Neuronal stem cell (in vitro differentiated cells): Measurements from ENCODE around the gene KATNB1.
"Not testable (repeated sequence)": the region's sequence is repeated elsewhere in the genome, so short reads cannot be mapped to it uniquely, and the experiment has no call there.

ENCODE experiments used
- DNase-seq: peaks from one replicate; pipeline ENCODE4 v3.0.0-alpha.2; 2013; ENCODE audit warnings: low spot score
- H2AFZ ChIP-seq: one replicate; pipeline ENCODE4 v1.6.1; 2013; ENCODE audit warnings: mild to moderate bottlenecking, low read length, inconsistent platforms
- H2AK5ac ChIP-seq: 2 replicates; pipeline ENCODE4 v1.6.1; 2013; ENCODE audit warnings: low read depth, mild to moderate bottlenecking, inconsistent platforms, low read length, moderate library complexity, mixed read lengths
- H2BK120ac ChIP-seq: 2 replicates; pipeline ENCODE4 v1.6.1; 2013; ENCODE audit warnings: low read depth, mild to moderate bottlenecking, inconsistent platforms, low read length, moderate library complexity, mixed read lengths
- H2BK12ac ChIP-seq: one replicate; pipeline ENCODE4 v1.6.1; 2013; ENCODE audit warnings: low read length, inconsistent platforms
- H2BK15ac ChIP-seq: 2 replicates; pipeline ENCODE4 v1.6.1; 2013; ENCODE audit warnings: mild to moderate bottlenecking, low read length, inconsistent platforms, mixed read lengths
- H2BK5ac ChIP-seq: one replicate; pipeline ENCODE4 v1.6.1; 2013; ENCODE audit warnings: inconsistent platforms, mild to moderate bottlenecking, low read length, moderate library complexity
- H3K14ac ChIP-seq: one replicate; pipeline ENCODE4 v1.6.1; 2013; ENCODE audit warnings: low read length, inconsistent platforms
- H3K18ac ChIP-seq: 2 replicates; pipeline ENCODE4 v1.6.1; 2013; ENCODE audit warnings: low read length, inconsistent platforms
- H3K23ac ChIP-seq: 2 replicates; pipeline ENCODE4 v1.6.1; 2013; ENCODE audit warnings: low read depth, mild to moderate bottlenecking, mixed read lengths, low read length, inconsistent platforms; ENCODE audit not compliant: poor library complexity
- H3K27ac ChIP-seq: replicated peaks from 3 replicates; pipeline ENCODE4 v1.5.1; 2013; ENCODE audit warnings: low read length, inconsistent platforms
- H3K27me3 ChIP-seq, 3 experiments: 2 replicates each; pipeline ENCODE4 v1.6.1; 2013; ENCODE audit warnings: low read length in 3 of 3, mild to moderate bottlenecking in 2 of 3, inconsistent platforms in 1 of 3, low read depth in 1 of 3, mixed read lengths in 1 of 3, moderate library complexity in 1 of 3; ENCODE audit not compliant: control insufficient read depth in 3 of 3, insufficient read depth in 3 of 3
- H3K36me3 ChIP-seq, 2 donors: replicated peaks in 1 of 2; 2 replicates each; pipeline ENCODE4 v1.6.1; 2013; ENCODE audit warnings: low read length in 2 of 2; ENCODE audit not compliant: control insufficient read depth in 2 of 2, insufficient read depth in 2 of 2
- H3K4ac ChIP-seq: 2 replicates; pipeline ENCODE4 v1.6.1; 2013; ENCODE audit warnings: inconsistent platforms, mild to moderate bottlenecking, low read length, moderate library complexity
- H3K4me1 ChIP-seq, 2 donors: 1 replicate in 1 of 2; 2 replicates in 1 of 2; pipeline ENCODE4 v1.6.1; 2013; ENCODE audit warnings: low read length in 2 of 2, low read depth in 1 of 2; ENCODE audit not compliant: control insufficient read depth in 2 of 2, insufficient read depth in 1 of 2
- H3K4me2 ChIP-seq: one replicate; pipeline ENCODE4 v1.6.1; 2013; ENCODE audit warnings: mild to moderate bottlenecking, low read length, inconsistent platforms; ENCODE audit not compliant: insufficient read depth, poor library complexity, severe bottlenecking
- H3K4me3 ChIP-seq, 2 donors: 2 replicates each; pipeline ENCODE4 v1.5.1; 2013; ENCODE audit warnings: low read length in 2 of 2, mild to moderate bottlenecking in 2 of 2, inconsistent platforms in 1 of 2, moderate library complexity in 1 of 2
- H3K79me1 ChIP-seq: one replicate; pipeline ENCODE4 v1.6.1; 2013; ENCODE audit warnings: low read depth, mild to moderate bottlenecking, inconsistent platforms, low read length, moderate library complexity
- H3K9ac ChIP-seq: one replicate; pipeline ENCODE4 v1.6.1; 2013; ENCODE audit warnings: mild to moderate bottlenecking, low read depth, low read length, inconsistent platforms; ENCODE audit not compliant: poor library complexity
- H3K9me3 ChIP-seq, 2 donors: replicated peaks in 1 of 2; 2 replicates each; pipeline versions ENCODE3 to v1.6.1; 2013; ENCODE audit warnings: low read length in 2 of 2, mild to moderate bottlenecking in 2 of 2, inconsistent platforms in 1 of 2, low read depth in 1 of 2, mixed read lengths in 1 of 2, moderate library complexity in 1 of 2; ENCODE audit not compliant: control insufficient read depth in 2 of 2, insufficient read depth in 1 of 2
- H4K8ac ChIP-seq: one replicate; pipeline ENCODE4 v1.6.1; 2013; ENCODE audit warnings: low read depth, mild to moderate bottlenecking, inconsistent platforms, low read length, moderate library complexity
- H4K91ac ChIP-seq: one replicate; pipeline ENCODE4 v1.6.1; 2013; ENCODE audit warnings: low read length, low read depth, mild to moderate bottlenecking, inconsistent platforms; ENCODE audit not compliant: poor library complexity
- WGBS, 2 donors: extraction: QIAGEN DNeasy Blood & Tissue Kit; methylation state at CpG; one replicate each; pipeline ENCODE4 v1.1.7; 2013; ENCODE audit warnings: missing lambda C conversion rate in 2 of 2, mixed read lengths in 1 of 2; ENCODE audit not compliant: insufficient read length in 2 of 2, insufficient replicate concordance in 1 of 2; ENCODE audit errors: extremely low coverage in 2 of 2; 5-methylcytosine and 5-hydroxymethylcytosine counted together

Gene KATNB1

GRCh38 chr16:57728336-57729181, 7.0 kb upstream of the KATNB1 start:
- H3K9ac ChIP-seq, result no peak overlapping the region
- no peak overlapping the region for H4K91ac ChIP-seq
- no peaks in the 10 kb centered on the region for H3K79me1 ChIP-seq
- no CpG with 5 or more reads among the region's 14 CpGs for WGBS, 2 donors
- no peak overlapping the region for H3K23ac ChIP-seq
- H3K27me3 ChIP-seq, result no peaks in the 10 kb centered on the region
- H3K14ac ChIP-seq, result no peak overlapping the region
- H3K9me3 ChIP-seq, result peaks cover 0 to 2% of the 10 kb centered on the region in 2 donors
- H2BK5ac ChIP-seq, result peak overlapping the region; percentile 43
- H3K4me2 ChIP-seq, result no peak overlapping the region
- H3K4me1 ChIP-seq, result no peaks in the 10 kb centered on the region
- H2AFZ ChIP-seq, result no peak overlapping the region
- H2AK5ac ChIP-seq, result no peak overlapping the region
- no peak for DNase-seq
- no peak overlapping the region for H3K18ac ChIP-seq
- no peak overlapping the region for H2BK15ac ChIP-seq
- H4K8ac ChIP-seq, result no peak overlapping the region
- H3K27ac ChIP-seq, result no peak overlapping the region
- no peak overlapping the region for H2BK12ac ChIP-seq
- H3K36me3 ChIP-seq, result no peaks in the 10 kb centered on the region
- no peak overlapping the region for H2BK120ac ChIP-seq
- H3K4me3 ChIP-seq, result no peak overlapping the region
- no peak overlapping the region for H3K4ac ChIP-seq

GRCh38 chr16:57729182-57729484, 6.4 kb upstream of the KATNB1 start:
- Histone ChIP-seq H3K14ac (no peak overlapping the region), H2BK15ac (no peak overlapping the region), H3K18ac (no peak overlapping the region), H3K4me3 (no peak overlapping the region), H2BK5ac (no peak overlapping the region), H2AK5ac (no peak overlapping the region), H3K27ac (no peak overlapping the region), H3K4ac (no peak overlapping the region), H2BK12ac (no peak overlapping the region), H4K8ac (no peak overlapping the region), H4K91ac (no peak overlapping the region), H3K23ac (no peak overlapping the region), H2AFZ (no peak overlapping the region), H3K4me1 (no peaks in the 10 kb centered on the region), H3K27me3 (no peaks in the 10 kb centered on the region), H2BK120ac (no peak overlapping the region), H3K36me3 (no peaks in the 10 kb centered on the region), H3K79me1 (no peaks in the 10 kb centered on the region), H3K4me2 (no peak overlapping the region), H3K9ac (no peak overlapping the region), H3K9me3 (peaks cover 0 to 2% of the 10 kb centered on the region in 2 donors)
- DNase-seq, result no peak
- no CpG with 5 or more reads among the region's 1 CpG for WGBS, 2 donors

- H4K91ac ChIP-seq, H4K8ac ChIP-seq, H3K36me3 ChIP-seq, H3K4me2 ChIP-seq, H3K14ac ChIP-seq, H2AK5ac ChIP-seq, H3K4me3 ChIP-seq, H2BK5ac ChIP-seq, H3K27me3 ChIP-seq, H2BK12ac ChIP-seq, H3K4ac ChIP-seq, H3K23ac ChIP-seq, H3K9me3 ChIP-seq, H3K18ac ChIP-seq, H3K27ac ChIP-seq, H2AFZ ChIP-seq, DNase-seq, H3K9ac ChIP-seq, H2BK15ac ChIP-seq, H3K4me1 ChIP-seq, H2BK120ac ChIP-seq, H3K79me1 ChIP-seq: not testable (repeated sequence)
- 100% methylated on average over 2 of the region's 6 CpGs; no CpG with 5 or more reads in 1 of the 2 donors for WGBS, 2 donors
Measured at GRCh38 chr16:57729852-57730251, 5.7 kb upstream of the KATNB1 start.

GRCh38 chr16:57730771-57731730, 4.5 kb upstream of the KATNB1 start:
- H3K9me3 ChIP-seq, result no peaks in the 10 kb centered on the region
- H4K8ac ChIP-seq, result no peak overlapping the region
- H3K4me3 ChIP-seq, result no peak overlapping the region
- no peaks in the 10 kb centered on the region for H3K27me3 ChIP-seq
- no peak overlapping the region for H3K27ac ChIP-seq
- no peak overlapping the region for H2BK120ac ChIP-seq
- no peak overlapping the region for H2BK15ac ChIP-seq
- no peak overlapping the region for H2AFZ ChIP-seq
- H4K91ac ChIP-seq, result no peak overlapping the region
- no peak overlapping the region for H2BK12ac ChIP-seq
- H3K18ac ChIP-seq, result no peak overlapping the region
- no peak overlapping the region for H2AK5ac ChIP-seq
- H2BK5ac ChIP-seq, result no peak overlapping the region
- H3K4me1 ChIP-seq, result peaks cover 1 to 3% of the 10 kb centered on the region in 2 donors
- H3K14ac ChIP-seq, result no peak overlapping the region
- H3K4ac ChIP-seq, result no peak overlapping the region
- WGBS, 2 donors, result no CpG with 5 or more reads among the region's 13 CpGs
- H3K23ac ChIP-seq, result no peak overlapping the region
- H3K4me2 ChIP-seq, result no peak overlapping the region
- H3K36me3 ChIP-seq, result no peaks in the 10 kb centered on the region
- H3K9ac ChIP-seq, result peak overlapping the region; percentile 9
- no peak for DNase-seq
- no peaks in the 10 kb centered on the region for H3K79me1 ChIP-seq
